GM10266 (cell line): ENCODE results near the gene MTLN.
"Not testable (repeated sequence)": the region's sequence is repeated elsewhere in the genome, so short reads cannot be mapped to it uniquely, and the experiment has no call there.

Experiments
- DNase-seq: peaks from one replicate; pipeline ENCODE4 v3.0.0; 2012; ENCODE audit errors: extremely low spot score
- TF ChIP-seq, protein P1 (sequence below): IDR thresholded peaks from 2 replicates; pipeline ENCODE4 v1.5.1; 2012; ENCODE audit warnings: mild to moderate bottlenecking, low read depth; ENCODE audit not compliant: control insufficient read depth, insufficient read depth; ENCODE audit errors: missing control alignments

The MTLN gene, protein sequence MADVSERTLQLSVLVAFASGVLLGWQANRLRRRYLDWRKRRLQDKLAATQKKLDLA

DNA sequence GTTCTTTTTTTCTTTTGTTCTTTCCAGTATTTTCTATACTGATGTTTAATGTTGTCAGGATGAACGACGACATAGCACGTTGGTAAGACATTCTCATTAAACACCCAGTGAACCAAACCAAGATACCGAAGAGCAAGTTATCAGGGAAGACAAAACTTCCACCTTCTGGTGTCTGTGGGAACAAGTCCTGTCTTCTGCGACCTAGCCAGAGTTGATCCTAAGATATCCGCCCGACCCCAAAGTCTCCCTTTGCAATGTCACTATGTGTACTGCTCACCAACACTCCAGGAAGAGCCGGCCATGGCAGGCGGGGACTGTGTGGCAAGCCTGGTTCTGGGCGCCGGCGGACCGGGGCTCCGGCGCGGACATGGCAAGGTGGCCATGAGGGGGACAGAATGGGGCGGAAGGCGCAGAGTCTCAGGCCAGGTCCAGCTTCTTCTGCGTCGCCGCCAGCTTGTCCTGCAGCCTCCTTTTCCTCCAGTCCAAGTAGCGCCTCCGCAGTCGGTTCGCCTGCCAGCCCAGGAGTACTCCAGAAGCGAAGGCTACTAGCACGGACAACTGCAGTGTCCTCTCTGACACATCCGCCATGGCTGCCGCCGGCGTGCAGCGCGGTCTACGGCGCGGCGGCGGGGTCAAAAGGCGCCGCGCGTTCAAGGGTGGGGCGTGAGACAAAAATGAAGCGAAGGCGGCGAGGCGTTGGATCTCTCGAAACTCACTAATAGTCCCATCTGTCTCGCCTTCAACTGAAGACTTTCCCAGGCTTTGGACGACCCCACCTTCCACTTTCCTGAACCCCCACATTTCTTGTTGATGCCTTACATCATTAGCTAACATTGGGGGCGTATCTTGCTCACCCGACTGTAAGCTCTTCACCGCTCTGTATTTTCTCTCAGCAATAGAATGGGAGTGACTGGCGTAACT lies at the start of gene MTLN:
Gene MTLN (minus strand): TSS at position 610 of the 921 bp plus-strand sequence. CDS start 22 bp downstream, at position 588.
- peak; percentile 77 for DNase-seq

DNA sequence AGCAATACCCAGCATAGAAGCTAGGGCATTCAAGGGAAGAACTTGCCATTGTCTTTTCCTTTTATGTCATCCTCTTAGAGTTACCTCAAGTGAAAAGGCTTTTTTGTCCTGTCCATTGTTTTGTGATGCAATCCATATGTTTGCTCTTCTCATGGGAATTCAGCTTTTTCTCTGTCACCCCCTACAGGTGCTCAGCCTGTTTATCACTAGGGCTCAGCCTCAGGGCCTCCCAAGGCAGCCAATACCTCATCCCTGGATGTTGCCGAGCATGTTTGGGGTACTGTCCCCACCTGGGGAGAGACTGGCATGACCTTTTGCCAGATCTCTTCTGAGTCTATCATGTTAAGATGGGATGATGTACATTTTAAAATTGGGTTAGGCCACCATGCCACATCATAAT lies 49.6 kb upstream of the MTLN start:
- not testable (repeated sequence) for DNase-seq

More for the DNA sequence above, at the start of gene MTLN:
- TF ChIP-seq, protein P1, sequence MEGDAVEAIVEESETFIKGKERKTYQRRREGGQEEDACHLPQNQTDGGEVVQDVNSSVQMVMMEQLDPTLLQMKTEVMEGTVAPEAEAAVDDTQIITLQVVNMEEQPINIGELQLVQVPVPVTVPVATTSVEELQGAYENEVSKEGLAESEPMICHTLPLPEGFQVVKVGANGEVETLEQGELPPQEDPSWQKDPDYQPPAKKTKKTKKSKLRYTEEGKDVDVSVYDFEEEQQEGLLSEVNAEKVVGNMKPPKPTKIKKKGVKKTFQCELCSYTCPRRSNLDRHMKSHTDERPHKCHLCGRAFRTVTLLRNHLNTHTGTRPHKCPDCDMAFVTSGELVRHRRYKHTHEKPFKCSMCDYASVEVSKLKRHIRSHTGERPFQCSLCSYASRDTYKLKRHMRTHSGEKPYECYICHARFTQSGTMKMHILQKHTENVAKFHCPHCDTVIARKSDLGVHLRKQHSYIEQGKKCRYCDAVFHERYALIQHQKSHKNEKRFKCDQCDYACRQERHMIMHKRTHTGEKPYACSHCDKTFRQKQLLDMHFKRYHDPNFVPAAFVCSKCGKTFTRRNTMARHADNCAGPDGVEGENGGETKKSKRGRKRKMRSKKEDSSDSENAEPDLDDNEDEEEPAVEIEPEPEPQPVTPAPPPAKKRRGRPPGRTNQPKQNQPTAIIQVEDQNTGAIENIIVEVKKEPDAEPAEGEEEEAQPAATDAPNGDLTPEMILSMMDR: no peak

DNA sequence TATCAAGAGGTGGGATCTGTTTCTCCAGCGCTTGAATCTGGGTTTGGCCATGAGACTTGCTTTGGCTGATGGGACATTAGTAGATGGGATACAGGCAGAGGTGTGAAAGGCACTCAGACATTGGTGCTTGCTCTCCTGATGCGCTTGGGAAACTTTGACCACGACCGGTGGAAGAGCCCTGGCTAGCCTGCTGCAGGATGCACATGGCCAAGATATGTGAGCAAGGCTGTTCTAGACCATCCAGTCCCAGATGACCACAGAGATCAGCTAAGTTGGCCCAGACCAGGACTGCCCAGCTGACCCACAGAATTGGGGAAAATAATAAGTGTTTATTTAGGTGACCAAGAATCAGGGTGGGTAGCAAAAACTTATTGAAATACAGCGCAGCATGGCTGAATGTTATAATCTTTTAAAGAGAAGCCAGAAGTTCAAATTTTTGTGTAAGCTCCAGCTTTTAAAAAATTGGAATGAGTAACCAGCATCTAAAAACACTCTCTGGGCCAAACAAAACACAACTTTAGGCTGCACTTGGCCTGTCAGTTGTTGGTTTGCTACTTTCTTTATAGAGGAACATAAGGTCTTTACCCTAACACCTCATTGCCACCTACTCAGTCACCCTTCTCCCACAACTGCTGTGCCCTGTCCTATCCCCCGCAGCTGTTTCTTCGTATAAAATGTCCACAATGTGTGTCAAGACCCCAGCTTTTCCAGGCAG lies 35.9 kb upstream of the MTLN start:
- not testable (repeated sequence) for DNase-seq

DNA sequence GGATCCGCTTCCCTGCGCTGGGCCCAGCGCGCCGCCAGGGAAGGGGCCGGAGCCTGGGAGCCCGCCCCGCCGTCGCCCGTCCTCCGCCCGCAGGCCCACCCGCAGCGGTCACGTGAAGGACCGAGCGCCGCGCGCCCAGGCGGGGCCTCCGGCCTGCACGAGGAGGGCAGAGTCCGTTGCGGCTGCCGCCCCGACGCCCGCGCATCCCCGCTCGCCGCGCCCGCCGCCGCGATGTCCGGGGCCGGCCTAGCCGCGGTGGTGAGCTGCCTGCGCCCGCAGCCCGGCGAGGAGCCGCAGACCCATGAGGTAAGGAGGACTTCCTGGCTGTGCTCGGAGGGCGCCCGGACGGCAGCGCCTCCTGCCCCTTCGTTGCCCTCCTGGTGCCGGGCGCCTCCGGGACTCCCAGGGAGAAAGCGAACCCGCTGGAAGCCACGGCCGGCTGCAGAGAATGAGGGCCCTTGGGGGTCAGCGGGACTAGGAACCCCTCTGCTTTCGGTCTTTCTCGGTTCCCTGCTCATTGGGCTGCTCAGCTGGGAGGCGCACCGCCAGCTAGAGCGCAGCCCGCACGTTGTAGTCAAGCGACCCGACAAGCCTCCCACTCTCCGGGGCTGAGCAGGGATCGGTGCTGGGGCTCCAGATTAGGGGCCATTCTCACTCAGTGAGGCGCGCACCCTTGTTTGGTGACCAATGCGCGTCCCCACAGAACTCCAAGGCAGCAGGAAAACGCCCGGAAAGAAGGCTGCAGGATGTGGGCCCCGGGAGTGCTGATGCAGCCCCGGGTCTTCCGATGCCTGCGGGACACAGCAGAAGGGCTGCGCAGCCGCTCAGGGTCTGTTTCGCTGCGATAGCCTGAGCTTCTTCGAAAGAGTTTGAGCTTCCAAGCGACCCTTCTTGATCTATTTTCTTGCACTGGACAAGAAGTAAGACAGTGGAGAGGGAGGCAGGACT lies 33.4 kb upstream of the MTLN start:
- not testable (repeated sequence) for DNase-seq

DNA sequence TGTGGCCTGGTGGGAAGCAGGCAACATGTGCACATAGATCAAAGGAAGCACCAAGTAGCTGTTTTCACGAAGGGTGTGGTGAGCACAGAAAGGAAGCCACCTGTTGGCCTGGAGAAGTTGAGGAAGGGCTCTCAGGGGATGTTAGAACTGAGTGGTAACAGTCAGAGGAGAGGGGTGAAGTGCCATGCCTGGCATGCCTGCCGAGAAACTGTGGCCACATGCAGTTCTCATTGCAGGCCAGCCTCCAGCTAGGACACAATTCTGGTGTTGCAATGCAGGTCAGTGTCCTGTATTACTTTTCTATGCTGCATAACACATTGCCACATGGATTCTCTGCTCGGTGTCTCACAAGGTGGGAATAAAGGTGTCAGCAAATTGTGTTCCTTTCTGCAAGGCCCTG lies 30.9 kb upstream of the MTLN start:
- DNase-seq: not testable (repeated sequence)

DNA sequence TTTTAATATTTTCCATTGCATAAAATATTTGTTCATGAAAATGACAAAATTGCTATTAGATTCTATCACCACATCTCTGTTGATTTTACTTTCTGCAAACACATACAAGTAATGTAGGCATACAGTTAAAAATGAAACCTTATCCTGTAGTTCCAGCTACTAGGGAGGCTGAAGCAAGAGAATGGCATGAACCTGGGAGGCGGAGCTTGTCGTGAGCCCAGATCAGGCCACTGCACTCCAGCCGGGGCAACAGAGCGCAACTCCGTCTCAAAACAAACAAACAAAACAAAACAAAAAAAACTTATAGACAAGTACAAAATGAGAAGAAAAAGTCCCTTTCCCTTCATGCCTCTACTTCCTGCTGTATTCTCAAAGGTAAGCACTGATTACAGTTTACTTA lies 22.2 kb upstream of the MTLN start:
- DNase-seq: not testable (repeated sequence)

DNA sequence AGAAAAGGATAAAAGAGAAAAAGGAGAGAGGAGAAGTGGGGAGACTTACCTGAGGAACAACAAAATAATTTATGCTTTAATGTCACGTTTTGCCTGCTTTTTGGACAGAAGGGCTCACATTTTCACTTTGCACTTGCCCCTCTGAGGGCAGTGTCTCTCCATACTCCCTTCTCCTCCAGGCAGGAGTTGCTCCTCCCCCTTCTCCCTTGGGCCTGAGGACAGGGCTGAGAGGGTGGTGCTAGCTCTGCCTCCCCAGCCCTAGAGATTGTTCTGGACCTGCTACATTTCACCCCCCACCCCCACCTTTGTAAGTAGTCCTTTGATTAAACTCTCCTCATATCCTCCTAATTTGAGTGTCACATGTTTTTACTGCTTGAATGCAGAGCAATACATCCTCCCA lies 17.5 kb upstream of the MTLN start:
- DNase-seq: not testable (repeated sequence)

DNA sequence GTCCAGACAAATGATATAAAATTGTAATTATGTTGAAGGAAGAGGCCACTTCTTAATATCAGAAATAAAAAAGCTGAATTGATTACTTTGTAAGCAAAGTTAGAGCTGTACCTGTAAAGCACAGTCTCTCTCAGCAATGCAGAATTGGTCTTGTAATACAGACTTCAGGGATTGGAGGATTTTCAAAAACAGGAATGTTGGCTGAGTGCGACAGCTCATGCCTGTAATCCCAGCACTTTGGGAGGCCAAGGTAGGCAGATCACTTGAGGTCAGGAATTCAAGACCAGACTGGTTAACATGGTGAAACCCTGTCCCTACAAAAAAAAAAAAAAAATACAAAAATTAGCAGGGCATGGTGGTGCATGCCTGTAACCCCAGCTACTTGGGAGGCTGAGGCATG lies 10.3 kb upstream of the MTLN start:
- DNase-seq: not testable (repeated sequence)

DNA sequence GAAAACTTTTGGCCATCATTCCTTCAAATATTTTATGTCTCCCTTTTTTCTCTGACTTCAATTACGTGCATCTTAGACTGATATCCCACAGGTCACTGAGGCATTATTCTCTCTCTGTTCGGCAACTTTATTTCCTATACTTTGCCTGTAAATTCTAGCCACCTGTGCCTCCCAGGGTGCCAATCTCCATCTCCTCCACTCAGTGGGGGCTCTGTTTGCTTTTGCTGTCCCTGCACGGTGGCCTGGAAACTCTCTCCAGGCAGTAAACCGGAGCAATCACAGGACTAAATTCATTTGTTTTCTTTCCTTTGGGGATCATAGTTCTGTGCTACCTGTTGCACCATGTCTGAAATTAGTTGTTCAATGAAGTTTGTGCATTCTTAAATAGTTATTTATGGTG lies 9.6 kb upstream of the MTLN start:
- TF ChIP-seq, protein P1: no peak
- DNase-seq: no peak

DNA sequence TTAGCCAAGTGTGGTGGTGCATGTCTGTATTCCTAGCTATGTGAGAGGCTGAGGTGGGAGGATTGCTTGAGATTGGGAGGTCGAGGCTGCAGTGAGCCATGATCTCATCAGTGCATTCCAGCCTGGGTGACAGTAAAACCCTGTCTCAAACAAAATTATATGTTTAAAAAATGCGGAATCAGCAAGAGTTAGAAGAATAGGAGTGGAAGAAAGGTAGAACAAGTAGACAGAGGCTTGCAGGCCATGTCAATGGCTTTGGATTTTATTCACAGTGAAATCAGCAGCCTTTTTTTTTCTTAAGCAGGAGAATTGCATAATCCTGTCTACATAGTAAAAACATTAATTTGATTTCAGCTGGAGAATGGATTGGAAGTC lies 7.8 kb upstream of the MTLN start:
- TF ChIP-seq, protein P1: no peak
- DNase-seq: no peak
